Gastrocnemius medialis (tissue), 4 donors: ENCODE measurements around the gene NECTIN1. TPM values are rescaled to one million over a fixed set of nuclear protein-coding genes. Genes with fewer than 3 reads are reported as not detected.

ENCODE experiments used
- ATAC-seq, 2 donors: fragments of 150-250 bp; one replicate each; pipeline ENCODE4 v1.9.1; 2016
- DNase-seq, 2 donors: peaks; one replicate each; pipeline ENCODE4 v3.0.0-alpha.2; 2019
- H3K27ac ChIP-seq, 4 donors: fragments of 200-600 bp; sonication (generic); 1 replicate in 1 of 4; 2 replicates in 3 of 4; pipeline ENCODE4 v1.5.1; 2016 to 2018; ENCODE audit warnings: mild to moderate bottlenecking in 2 of 4, moderate library complexity in 1 of 4
- H3K27me3 ChIP-seq, 3 donors: fragments of 200-600 bp; sonication (generic) in 2 of 3; 1 replicate in 1 of 3; 2 replicates in 2 of 3; pipeline versions ENCODE4 v1.5.1 to v1.6.0; 2016 to 2019; ENCODE audit warnings: mild to moderate bottlenecking in 1 of 3, moderate library complexity in 1 of 3
- H3K36me3 ChIP-seq, 2 donors: fragments of 200-600 bp; sonication (generic) in 1 of 2; one replicate each; pipeline ENCODE4 v1.5.1; 2017 to 2018
- H3K4me1 ChIP-seq, 2 donors: fragments of 200-600 bp; sonication (generic) in 1 of 2; one replicate each; pipeline ENCODE4 v1.5.1; 2016 to 2017; ENCODE audit warnings: mild to moderate bottlenecking in 2 of 2
- H3K4me3 ChIP-seq, 4 donors: fragments of 200-600 bp; sonication (generic) in 3 of 4; 1 replicate in 1 of 4; 2 replicates in 3 of 4; pipeline ENCODE4 v1.5.1; 2016 to 2019; ENCODE audit warnings: mild to moderate bottlenecking in 2 of 4
- H3K9me3 ChIP-seq, 3 donors: fragments of 200-600 bp; sonication (generic) in 2 of 3; 1 replicate in 1 of 3; 2 replicates in 2 of 3; pipeline ENCODE4 v1.5.1; 2016 to 2019
- POLR2A ChIP-seq, 2 donors: fragments of 450-650 bp; IDR thresholded peaks; one replicate each; pipeline ENCODE4 v1.6.1; 2017; ENCODE audit warnings: antibody characterized with exemption in 2 of 2, mild to moderate bottlenecking in 2 of 2, moderate library complexity in 2 of 2
- in situ Hi-C, 4 donors: fragments of 200-750 bp; cut with MboI; loops; one replicate each; pipeline versions ENCODE4 v1.15.0 to v1.8.0; 2017; ENCODE audit warnings: low sequenced_read_pairs in 4 of 4
- intact Hi-C: fragments of 100-400 bp; cut with DNase I; formaldehyde crosslinking; loops from one replicate; pipeline ENCODE4 v1.15.1; 2023; ENCODE audit warnings: low total_unique reads
- total RNA-seq, 4 donors: library from RNA; depleted of rRNA; stranded (reverse); fragments of >200 nt; gene quantifications; one replicate each; pipeline versions ENCODE4 v1.1.0 to v1.2.3, GENCODE V29; 2016
- TF ChIP-seq, protein P1 (sequence below), 5 experiments: fragments of 450-650 bp in 3 of 5; fragments of 200-600 bp in 2 of 5; sonication (generic) in 2 of 5; IDR thresholded peaks in 4 of 5; conservative IDR thresholded peaks in 1 of 5; 1 replicate in 4 of 5; 2 replicates in 1 of 5; pipeline ENCODE4 v1.5.1; 2016 to 2019; ENCODE audit warnings: antibody characterized with exemption in 5 of 5, mild to moderate bottlenecking in 3 of 5, moderate library complexity in 3 of 5

The NECTIN1 gene
- total RNA-seq, 4 donors from 2014 or later, result 0.66 to 2.2 (median 0.92) TPM

DNA sequence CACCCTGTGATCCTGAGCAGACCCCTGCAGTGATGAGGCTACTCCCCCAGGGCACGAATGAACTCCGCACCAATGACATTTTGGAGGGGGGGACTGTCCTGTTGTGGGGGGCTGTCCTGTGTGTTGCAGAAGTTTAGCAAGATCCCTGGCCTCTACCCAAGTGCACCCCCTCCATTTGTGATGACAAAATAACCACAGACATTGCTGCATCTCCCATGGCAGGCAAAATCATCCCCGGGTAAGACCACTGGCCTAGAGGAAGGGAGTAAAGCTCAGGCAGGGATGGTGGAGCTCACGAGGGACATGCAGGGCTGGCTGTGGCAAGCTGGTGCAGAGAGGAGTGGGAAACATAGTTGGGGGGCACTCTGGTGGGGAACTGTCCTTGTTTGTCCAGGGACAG, 40.6 kb downstream of the NECTIN1 start:
- in situ Hi-C loops, result no loop called here
- intact Hi-C loops, result no loop called here
- H3K27me3 ChIP-seq, result no peaks in the 10 kb centered on the region

DNA sequence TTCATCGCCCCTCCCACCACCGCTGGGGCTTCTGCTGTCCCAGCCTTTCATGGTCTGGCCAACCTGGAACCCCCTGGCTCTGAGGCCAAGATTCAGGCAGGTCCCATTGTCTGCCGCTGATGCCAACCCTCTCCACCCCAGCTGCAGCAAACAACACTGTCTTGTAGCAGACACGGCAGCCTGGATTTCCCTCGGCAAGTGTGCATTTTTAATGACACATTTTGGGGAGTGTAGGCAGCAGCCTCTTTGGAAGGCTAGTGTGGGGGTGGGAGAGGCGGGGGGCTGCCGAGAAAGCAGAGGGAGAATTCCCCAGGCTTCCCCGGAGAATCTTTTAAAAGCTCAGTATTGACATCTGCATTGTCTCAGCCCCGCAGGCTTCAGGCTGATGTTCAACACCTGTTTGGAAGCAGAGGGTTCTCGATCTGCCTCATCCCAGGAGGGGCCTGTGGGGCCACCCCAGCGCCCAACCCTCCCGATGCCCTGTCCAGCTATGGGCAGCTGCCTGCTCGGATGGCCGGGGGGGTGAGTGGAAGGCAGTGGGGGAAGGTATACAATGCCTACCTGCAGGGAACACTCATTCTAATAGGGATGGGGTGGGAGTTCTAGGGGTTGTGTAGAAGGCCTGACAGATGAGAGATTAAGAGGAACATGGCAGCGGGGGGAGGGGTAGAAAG, 41.5 kb downstream of the NECTIN1 start:
- DNase-seq (no peak), ATAC-seq (no peak)
- H3K4me3 ChIP-seq, result no peak overlapping the region
- no peaks in the 10 kb centered on the region for H3K27me3 ChIP-seq
- H3K27ac ChIP-seq, result no peak overlapping the region
- no peak for TF ChIP-seq POLR2A (IDR thresholded peaks at IDR 0.05)
- TF ChIP-seq, protein P1, sequence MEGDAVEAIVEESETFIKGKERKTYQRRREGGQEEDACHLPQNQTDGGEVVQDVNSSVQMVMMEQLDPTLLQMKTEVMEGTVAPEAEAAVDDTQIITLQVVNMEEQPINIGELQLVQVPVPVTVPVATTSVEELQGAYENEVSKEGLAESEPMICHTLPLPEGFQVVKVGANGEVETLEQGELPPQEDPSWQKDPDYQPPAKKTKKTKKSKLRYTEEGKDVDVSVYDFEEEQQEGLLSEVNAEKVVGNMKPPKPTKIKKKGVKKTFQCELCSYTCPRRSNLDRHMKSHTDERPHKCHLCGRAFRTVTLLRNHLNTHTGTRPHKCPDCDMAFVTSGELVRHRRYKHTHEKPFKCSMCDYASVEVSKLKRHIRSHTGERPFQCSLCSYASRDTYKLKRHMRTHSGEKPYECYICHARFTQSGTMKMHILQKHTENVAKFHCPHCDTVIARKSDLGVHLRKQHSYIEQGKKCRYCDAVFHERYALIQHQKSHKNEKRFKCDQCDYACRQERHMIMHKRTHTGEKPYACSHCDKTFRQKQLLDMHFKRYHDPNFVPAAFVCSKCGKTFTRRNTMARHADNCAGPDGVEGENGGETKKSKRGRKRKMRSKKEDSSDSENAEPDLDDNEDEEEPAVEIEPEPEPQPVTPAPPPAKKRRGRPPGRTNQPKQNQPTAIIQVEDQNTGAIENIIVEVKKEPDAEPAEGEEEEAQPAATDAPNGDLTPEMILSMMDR (IDR thresholded peaks at IDR 0.05 in 4 of 5, conservative IDR thresholded peaks at IDR 0.05 in 1 of 5), result no peak
- no peaks in the 10 kb centered on the region for H3K36me3 ChIP-seq
- intact Hi-C loops, result no loop called here
- in situ Hi-C loops, result no loop called here
- H3K4me1 ChIP-seq, result no peaks in the 10 kb centered on the region
- H3K9me3 ChIP-seq, result no peaks in the 10 kb centered on the region

More for the DNA sequence above, 40.6 kb downstream of the NECTIN1 start:
- ATAC-seq (no peak), DNase-seq (no peak)
- no peak overlapping the region for H3K4me3 ChIP-seq
- no peak for TF ChIP-seq POLR2A (IDR thresholded peaks at IDR 0.05)
- TF ChIP-seq, protein P1 (IDR thresholded peaks at IDR 0.05 in 4 of 5, conservative IDR thresholded peaks at IDR 0.05 in 1 of 5), result no peak
- H3K27ac ChIP-seq, result no peak overlapping the region
- H3K9me3 ChIP-seq, result no peaks in the 10 kb centered on the region
- H3K36me3 ChIP-seq, result no peaks in the 10 kb centered on the region
- H3K4me1 ChIP-seq, result no peaks in the 10 kb centered on the region

DNA sequence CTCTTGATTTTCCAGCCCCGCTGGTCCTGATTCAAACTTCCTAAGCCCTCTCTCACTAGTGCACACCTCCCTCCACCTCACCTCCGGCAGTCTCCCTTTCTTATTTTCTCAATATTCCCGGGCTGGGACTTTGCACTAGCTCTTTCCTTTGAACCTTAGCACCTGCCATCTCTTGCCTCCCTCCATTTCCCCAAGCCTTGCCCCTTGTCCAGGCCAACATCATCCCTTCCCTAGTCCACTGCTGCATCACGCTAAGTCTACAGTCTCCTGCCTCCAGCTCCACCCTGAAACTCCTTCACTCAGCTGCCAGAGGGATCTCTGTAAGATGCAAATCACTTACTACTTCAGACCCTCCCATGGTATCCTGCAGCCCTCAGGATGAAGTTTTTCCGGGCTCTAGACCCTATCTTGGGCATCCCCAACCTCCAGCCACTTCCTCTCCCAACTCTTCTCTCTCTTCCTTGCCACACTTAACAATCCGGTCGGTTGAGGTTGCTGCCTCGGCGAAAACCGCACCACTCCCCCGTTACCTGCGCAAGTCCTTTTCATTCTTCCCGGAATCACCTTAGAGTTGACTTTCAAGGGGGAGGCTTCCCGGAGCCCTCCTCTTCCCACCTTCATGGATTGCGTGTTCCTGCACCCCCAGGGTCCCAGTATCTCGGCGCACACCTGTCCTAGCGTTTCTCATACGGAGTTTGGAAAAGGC, 42.7 kb downstream of the NECTIN1 start:
- ATAC-seq (no peak), DNase-seq (no peak)
- TF ChIP-seq POLR2A (IDR thresholded peaks at IDR 0.05), result no peak
- H3K9me3 ChIP-seq, result no peaks in the 10 kb centered on the region
- intact Hi-C loops (no loop called here), in situ Hi-C loops (no loop called here)
- no peaks in the 10 kb centered on the region for H3K27me3 ChIP-seq
- no peaks in the 10 kb centered on the region for H3K4me1 ChIP-seq
- H3K27ac ChIP-seq, result no peak overlapping the region
- H3K4me3 ChIP-seq, result no peak overlapping the region
- H3K36me3 ChIP-seq, result no peaks in the 10 kb centered on the region

DNA sequence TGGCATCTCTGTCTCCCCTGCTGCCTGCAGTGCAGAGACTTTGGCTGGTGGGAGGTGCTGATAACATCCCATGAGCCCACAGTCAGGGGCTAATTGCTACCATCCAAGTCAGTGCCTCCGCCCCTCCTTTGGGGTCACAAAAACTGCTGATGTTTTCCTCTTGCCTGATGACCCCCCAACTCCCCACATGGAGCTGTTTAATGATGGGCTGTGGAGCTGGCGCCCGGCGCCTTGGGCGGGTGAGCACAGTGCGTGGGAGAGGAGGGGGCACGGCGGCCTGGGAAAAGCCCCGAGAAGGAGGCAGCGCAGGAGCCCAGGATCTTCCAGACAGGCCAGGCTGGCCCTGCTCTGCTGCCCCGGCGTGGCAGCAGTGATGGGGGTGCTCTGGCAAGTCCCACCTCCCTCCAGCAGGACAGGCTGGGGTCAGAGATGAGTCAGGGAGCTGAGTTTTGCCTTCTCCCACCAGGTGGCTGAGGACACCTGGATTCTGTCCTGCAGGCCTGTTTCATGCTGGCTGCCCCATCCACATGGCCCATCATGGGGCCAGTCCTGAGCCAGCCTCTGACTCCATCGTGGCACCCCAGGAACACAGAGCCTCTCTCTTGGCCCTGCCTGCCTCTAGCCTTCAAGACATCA, 43.8 kb downstream of the NECTIN1 start:
- no peaks in the 10 kb centered on the region for H3K36me3 ChIP-seq
- no peak overlapping the region for H3K4me3 ChIP-seq
- H3K27me3 ChIP-seq, result no peaks in the 10 kb centered on the region
- ATAC-seq (no peak), DNase-seq (no peak)
- in situ Hi-C loops, result no loop called here
- no peaks in the 10 kb centered on the region for H3K9me3 ChIP-seq
- TF ChIP-seq POLR2A (IDR thresholded peaks at IDR 0.05), result no peak
- TF ChIP-seq, protein P1 (IDR thresholded peaks at IDR 0.05 in 4 of 5, conservative IDR thresholded peaks at IDR 0.05 in 1 of 5), result no peak
- intact Hi-C loops, result no loop called here
- no peak overlapping the region for H3K27ac ChIP-seq
- H3K4me1 ChIP-seq, result no peaks in the 10 kb centered on the region
